Activated effector memory CD4-positive, alpha-beta T cell treated with Interleukin-2 at 50 U/mL for 16 hours (primary cell): ENCODE results near the gene LRMDA.
"Not testable (repeated sequence)": the region's sequence is repeated elsewhere in the genome, so short reads cannot be mapped to it uniquely, and the experiment has no call there.

ENCODE experiments used
- DNase-seq: peaks from one replicate; pipeline ENCODE4 v3.0.0-alpha.2; 2020

Gene LRMDA

DNA sequence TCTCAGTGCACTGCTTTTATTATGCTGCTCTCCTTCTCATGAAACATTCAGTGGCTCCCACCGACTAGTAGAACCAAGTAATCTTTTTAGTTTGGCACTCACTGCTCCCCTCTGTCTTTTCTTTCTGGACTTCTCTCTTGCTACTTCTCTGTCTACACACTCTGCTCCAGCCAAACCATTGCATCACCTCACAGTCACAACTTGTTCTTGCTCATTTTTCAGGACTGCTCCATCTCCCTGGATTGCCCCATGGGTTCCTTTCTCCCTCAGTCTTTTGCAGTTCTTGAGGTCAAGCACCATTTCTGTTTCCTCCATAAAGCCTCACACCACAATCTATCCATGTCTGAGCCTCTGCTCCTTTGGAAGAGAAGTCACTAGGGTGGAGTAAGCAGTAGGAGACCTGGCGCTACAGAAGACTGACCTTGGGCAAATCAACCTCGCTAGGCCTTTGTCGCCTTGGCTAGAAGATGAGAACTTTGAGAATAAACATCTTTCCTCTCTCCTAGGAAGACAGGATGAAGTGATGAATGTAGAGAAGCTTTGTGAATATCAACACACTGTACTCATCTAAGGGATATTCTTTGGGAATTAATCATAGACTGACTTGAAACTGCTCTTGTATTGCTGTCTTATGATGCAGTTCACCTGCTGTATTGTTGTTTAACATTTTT is 186.2 kb downstream of the LRMDA start:
- no peak for DNase-seq

GRCh38 chr10:75619635-75620034 is 188.2 kb downstream of the LRMDA start:
- DNase-seq: no peak

DNA sequence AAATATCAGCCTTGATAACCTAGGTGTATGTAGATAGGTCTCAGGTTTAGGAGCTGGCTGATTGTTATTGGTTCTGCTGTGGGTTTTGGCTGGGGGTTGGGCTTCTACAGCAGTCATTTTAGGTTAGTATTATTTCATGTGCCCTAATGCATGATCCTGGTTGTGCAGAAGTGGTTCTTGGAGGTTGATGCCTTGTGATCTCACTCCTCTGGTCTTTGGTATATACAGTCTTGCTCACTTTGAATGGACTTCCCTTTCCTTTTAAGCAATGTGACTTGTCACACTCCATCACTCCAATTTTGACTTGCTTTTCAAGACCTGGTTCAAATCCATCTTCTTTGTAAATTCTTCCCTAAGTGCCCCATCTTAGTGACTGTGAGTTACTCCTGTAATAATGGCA is 188.9 kb downstream of the LRMDA start:
- DNase-seq: no peak

DNA sequence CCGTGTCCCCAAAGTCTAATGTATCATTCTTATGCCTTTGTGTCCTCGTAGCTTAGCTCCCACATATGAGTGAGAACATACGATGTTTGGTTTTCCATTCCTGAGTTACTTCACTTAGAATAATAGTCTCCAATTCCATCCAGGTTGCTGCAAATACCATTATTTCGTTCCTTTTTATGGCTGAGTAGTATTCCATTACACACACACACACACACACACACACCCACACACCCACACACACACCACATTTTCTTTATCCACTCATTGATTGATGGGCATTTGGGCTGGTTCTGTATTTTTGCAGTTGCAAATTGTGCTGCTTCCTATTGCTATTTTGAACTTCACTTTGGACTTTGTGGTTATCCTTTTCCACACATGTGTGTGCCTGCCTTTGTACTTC is 189.6 kb downstream of the LRMDA start:
- DNase-seq: not testable (repeated sequence)

DNA sequence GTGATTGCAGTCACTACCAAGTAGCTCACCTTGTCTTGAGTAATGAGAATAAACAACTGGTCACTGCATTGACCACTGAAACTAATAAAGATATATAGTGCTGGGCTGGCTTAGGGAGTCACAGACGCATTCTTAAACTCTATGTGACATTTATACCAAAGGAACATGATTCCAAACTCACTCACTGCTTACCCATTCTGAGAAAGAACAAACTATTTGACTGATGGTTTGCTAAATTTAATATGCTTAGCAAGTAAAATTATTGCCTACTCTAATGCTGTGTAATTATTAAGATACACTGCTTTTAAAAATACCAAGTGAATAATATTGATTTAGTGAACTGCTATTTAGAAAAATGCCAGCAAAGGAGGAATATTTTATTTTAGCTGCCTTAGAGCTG is 191.1 kb downstream of the LRMDA start:
- no peak for DNase-seq

DNA sequence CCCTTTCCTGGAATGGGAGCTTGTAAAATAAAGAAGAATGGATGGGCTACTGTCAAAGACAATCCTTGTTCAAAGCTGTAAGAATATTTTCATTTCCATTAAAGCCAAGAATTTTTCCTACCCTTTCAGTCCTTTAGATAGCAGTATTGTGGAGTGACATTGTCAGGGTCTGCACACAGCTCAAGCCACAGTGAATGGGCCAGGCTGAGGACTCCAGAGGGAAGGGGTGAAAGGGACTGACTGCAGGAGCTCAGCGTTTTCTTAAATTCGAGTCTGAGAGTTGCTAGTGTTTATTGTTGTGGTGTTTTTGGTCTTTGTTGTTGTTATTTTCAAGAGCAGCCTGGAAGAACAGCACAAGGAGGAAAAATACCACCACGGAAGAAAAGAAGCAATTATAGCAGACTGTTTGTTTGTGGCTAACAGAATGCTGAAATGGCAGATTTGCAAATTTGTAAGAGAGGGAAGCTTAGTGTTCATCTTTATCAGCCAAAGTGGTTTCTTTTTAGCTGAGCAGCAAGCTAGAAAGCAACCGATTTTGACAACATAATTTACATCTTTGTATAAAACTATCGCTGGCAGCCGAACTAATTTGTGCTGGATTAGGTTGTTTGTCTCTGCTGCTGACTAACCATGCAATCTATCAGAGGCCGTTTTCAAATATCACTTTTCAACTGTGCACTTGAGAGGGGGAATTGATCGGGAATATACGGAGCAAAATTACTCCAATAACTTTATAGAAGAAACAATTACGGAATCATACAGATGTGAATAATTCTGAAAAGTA is 192.1 kb downstream of the LRMDA start:
- no peak for DNase-seq

GRCh38 chr10:75624638-75625037 is 193.2 kb downstream of the LRMDA start:
- DNase-seq: no peak

GRCh38 chr10:75630746-75631145 is 199.3 kb downstream of the LRMDA start:
- no peak for DNase-seq

GRCh38 chr10:75632805-75633462 is 201.5 kb downstream of the LRMDA start:
- DNase-seq: no peak

- DNase-seq: no peak
These were observed 202.1 kb downstream of the LRMDA start for GRCh38 chr10:75633568-75633967.

- DNase-seq: no peak
These were observed 203.5 kb downstream of the LRMDA start for GRCh38 chr10:75634947-75635346.

- no peak for DNase-seq
These were observed 207.3 kb downstream of the LRMDA start for GRCh38 chr10:75638752-75639151.

GRCh38 chr10:75639736-75640135 is 208.3 kb downstream of the LRMDA start:
- no peak for DNase-seq

DNA sequence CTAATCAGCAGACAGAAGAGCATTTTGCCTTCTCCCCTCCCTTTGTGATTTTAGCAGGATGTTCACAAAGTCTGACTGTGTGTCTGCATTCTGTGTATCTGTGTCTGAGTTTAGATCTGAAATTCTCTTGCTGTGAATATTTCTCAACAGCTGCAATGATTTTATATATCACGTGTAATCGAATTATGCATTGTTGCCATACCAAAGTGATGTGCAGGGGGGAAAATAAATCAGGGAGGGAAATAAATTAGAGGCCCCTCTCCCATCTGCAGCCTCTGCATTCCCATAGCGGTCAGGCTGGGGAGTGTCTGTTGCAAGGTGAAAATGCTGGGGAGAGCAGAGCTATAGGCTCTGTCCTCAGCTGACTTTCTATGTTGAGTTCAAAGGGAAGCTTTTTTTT is 209.0 kb downstream of the LRMDA start:
- no peak for DNase-seq

DNA sequence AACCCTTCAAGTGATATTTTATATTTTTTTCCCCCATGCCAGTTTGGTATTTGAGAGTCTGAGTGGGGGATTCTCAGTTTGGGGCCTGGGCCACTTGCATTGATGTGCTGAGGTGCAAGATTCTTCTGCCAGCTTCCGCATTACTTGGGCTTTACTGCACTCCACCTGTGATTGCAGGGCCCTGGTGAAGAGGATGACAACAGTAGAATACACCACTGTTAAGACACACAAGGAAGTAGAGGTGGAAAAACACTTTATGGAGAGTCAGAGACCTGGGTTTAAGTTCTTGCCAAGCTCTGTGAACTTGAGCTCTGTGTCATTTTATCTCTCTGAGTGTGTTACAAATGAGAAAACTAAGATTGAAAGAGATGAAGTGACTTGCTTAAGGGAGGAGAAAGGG is 209.4 kb downstream of the LRMDA start:
- no peak for DNase-seq

DNA sequence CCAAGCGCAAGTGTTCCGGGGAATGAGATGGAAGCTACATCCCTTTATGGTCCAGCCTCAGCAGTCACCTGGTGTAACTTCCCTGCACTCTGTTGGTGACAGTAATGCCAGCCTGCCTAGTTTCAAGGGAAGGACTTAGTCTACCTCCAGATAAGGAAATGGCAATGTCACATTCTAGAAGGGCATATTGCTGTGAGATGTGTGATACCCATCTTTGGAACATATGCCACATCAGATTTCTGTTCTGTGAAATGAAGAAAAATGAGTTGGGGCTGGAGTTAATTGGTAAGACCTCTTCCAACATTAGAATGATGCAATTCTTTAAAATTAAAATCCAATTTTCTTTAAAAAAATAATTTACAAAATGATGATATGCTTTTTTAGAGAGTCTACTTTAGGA is 212.0 kb downstream of the LRMDA start:
- no peak for DNase-seq

- DNase-seq: no peak
These were observed 212.7 kb downstream of the LRMDA start for GRCh38 chr10:75643944-75644692.

DNA sequence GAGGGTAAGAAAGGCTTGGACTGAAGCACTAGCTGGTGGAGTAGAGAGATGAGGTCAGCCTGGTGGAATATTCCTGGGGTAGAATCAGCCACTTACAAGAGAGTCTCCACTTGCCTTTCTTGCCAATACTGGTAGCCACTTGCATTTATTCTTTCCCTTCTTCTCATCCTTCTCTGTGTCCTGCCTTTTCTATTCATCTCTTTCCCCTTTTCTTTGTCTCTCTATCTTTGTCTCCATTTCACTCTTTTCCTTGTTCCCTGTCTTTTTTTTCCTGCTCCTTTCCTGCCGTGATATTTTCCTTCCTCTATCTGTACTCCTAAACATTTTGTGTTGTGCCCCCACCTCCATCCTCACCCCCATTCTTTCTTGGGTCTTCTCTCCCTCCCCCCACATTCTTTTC is 214.3 kb downstream of the LRMDA start:
- DNase-seq: no peak

- DNase-seq: no peak
These were observed 214.9 kb downstream of the LRMDA start for GRCh38 chr10:75646218-75646915.

GRCh38 chr10:75646916-75647315 is 215.5 kb downstream of the LRMDA start:
- DNase-seq: no peak

- no peak for DNase-seq
These were observed 216.3 kb downstream of the LRMDA start for GRCh38 chr10:75647675-75648074.

DNA sequence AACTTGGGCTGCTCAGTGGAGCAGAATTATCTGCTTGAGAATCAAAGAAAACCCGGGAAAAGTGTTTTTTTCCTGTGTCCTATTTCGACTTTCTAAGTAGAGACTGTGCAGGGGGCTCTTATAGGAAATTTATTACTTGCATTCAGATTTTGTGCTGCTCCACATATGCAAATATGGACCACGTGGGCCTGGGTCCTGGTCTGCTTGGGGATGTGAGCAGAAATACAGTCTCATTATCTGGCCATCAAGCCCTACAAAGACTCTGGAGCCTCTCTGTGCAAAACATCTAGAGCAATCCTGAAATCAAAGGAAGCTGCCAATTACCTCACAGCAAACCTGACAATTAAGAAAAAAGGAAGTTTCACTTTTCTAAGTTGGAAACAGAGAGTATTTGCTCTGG is 216.9 kb downstream of the LRMDA start:
- DNase-seq: no peak

- no peak for DNase-seq
These were observed 217.4 kb downstream of the LRMDA start for GRCh38 chr10:75648854-75649253.
